ENCODE measurements around the gene SCGB1A1. TPM values are rescaled to one million over a fixed set of nuclear protein-coding genes. Genes with fewer than 3 reads are reported as not detected.

The SCGB1A1 gene
- total and polyA plus RNA-seq, 2 of the 13 experiments (the other 11 are each of a cell fraction or from before 2014, with no cell fraction given) = not detected

DNA sequence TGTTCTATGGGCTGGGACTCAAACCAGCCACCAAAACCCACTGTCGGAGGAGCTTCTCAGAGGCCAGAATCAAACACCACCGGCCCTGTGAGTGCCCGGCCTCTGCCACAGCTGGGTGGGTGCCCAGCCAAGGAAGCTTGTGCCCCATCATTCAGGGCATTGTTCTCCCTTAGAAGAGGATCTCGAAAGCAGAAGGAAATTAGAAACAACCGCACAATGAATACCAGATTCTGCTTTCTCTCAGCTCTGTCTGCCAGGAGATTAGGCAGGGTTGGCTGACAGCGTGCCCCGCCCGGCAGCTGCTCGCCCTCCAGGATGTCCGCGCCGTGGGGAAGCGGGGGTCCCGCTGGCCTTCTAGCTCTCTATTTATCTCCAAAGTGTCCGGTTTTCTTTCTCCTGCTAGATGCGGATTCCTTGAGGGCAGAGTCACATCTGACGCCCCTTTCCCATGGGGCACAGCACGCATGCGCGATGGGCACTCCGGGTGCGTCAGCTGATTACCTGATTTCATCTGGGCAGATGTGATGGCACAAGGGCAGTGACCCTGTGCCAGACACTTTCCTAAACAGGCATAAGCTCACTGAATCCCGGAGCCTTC, 25.5 kb downstream of the SCGB1A1 start:
- BruUV-seq (replicated peaks) = no TSS peak
- H3K4me1 ChIP-seq (ENCODE audit: insufficient read depth, low read length) = peaks cover 43% of the 10 kb centered on the region
- no peak for ATAC-seq
- no peaks in the 10 kb centered on the region for H3K9me3 ChIP-seq (ENCODE audit: low read length)
- no peak overlapping the region for H2AFZ ChIP-seq (ENCODE audit: low read length)
- H3K4me3 ChIP-seq (replicated peaks in 1 of 3; ENCODE audit: insufficient read depth in 1 of 3, low read depth in 2 of 3, low read length in 3 of 3) = no peak overlapping the region
- POLR2A ChIA-PET = no interaction called here
- TF ChIP-seq DPF2 (CRISPR knock-in tag; IDR thresholded peaks at IDR 0.05; ENCODE audit: borderline replicate concordance, low read depth) = no peak
- no peak for TF ChIP-seq SOX5 (CRISPR knock-in tag; IDR thresholded peaks at IDR 0.05; ENCODE audit: borderline replicate concordance)
- no peak for TF ChIP-seq SMARCC2 (IDR thresholded peaks at IDR 0.05)
- TF ChIP-seq, protein P1, sequence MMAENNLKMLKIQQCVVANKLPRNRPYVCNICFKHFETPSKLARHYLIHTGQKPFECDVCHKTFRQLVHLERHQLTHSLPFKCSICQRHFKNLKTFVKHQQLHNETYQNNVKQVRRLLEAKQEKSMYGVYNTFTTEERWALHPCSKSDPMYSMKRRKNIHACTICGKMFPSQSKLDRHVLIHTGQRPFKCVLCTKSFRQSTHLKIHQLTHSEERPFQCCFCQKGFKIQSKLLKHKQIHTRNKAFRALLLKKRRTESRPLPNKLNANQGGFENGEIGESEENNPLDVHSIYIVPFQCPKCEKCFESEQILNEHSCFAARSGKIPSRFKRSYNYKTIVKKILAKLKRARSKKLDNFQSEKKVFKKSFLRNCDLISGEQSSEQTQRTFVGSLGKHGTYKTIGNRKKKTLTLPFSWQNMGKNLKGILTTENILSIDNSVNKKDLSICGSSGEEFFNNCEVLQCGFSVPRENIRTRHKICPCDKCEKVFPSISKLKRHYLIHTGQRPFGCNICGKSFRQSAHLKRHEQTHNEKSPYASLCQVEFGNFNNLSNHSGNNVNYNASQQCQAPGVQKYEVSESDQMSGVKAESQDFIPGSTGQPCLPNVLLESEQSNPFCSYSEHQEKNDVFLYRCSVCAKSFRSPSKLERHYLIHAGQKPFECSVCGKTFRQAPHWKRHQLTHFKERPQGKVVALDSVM (CRISPR knock-in tag; IDR thresholded peaks at IDR 0.05) = no peak
- TF ChIP-seq, protein P2, sequence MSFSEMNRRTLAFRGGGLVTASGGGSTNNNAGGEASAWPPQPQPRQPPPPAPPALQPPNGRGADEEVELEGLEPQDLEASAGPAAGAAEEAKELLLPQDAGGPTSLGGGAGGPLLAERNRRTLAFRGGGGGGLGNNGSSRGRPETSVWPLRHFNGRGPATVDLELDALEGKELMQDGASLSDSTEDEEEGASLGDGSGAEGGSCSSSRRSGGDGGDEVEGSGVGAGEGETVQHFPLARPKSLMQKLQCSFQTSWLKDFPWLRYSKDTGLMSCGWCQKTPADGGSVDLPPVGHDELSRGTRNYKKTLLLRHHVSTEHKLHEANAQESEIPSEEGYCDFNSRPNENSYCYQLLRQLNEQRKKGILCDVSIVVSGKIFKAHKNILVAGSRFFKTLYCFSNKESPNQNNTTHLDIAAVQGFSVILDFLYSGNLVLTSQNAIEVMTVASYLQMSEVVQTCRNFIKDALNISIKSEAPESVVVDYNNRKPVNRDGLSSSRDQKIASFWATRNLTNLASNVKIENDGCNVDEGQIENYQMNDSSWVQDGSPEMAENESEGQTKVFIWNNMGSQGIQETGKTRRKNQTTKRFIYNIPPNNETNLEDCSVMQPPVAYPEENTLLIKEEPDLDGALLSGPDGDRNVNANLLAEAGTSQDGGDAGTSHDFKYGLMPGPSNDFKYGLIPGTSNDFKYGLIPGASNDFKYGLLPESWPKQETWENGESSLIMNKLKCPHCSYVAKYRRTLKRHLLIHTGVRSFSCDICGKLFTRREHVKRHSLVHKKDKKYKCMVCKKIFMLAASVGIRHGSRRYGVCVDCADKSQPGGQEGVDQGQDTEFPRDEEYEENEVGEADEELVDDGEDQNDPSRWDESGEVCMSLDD (CRISPR knock-in tag; IDR thresholded peaks at IDR 0.05; ENCODE audit: borderline replicate concordance) = no peak
- TF ChIP-seq ZNF530 (CRISPR knock-in tag; IDR thresholded peaks at IDR 0.05; ENCODE audit: low read depth) = no peak
- TF ChIP-seq RARG (CRISPR knock-in tag; IDR thresholded peaks at IDR 0.05; ENCODE audit: low read depth) = no peak
- TF ChIP-seq NPAS2 (CRISPR knock-in tag; IDR thresholded peaks at IDR 0.05; ENCODE audit: borderline replicate concordance) = no peak
- no peak for TF ChIP-seq GATAD1 (CRISPR knock-in tag; IDR thresholded peaks at IDR 0.05)
- TF ChIP-seq ZSCAN29 (CRISPR knock-in tag; conservative IDR thresholded peaks at IDR 0.05) = no peak
- TF ChIP-seq, protein P3, sequence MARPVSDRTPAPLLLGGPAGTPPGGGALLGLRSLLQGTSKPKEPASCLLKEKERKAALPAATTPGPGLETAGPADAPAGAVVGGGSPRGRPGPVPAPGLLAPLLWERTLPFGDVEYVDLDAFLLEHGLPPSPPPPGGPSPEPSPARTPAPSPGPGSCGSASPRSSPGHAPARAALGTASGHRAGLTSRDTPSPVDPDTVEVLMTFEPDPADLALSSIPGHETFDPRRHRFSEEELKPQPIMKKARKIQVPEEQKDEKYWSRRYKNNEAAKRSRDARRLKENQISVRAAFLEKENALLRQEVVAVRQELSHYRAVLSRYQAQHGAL (CRISPR knock-in tag; IDR thresholded peaks at IDR 0.05; ENCODE audit: not compliant biosample characterization) = no peak
- TF ChIP-seq MLLT10 (CRISPR knock-in tag; IDR thresholded peaks at IDR 0.05) = no peak
- TF ChIP-seq ZNF446 (CRISPR knock-in tag; IDR thresholded peaks at IDR 0.05) = no peak
- TF ChIP-seq ZNF7 (CRISPR knock-in tag; IDR thresholded peaks at IDR 0.05) = no peak
- no peak overlapping the region for H3K9ac ChIP-seq (ENCODE audit: insufficient read depth, low read depth, low read length)
- CTCF ChIA-PET (ENCODE audit: low intra/inter-chr PET ratio, low total read pairs) = no interaction called here
- in situ Hi-C loops (cut with HindIII; ENCODE audit: extremely low pct_ligation_motif_present, low pct_unique_long_range_greater_than_20kb) (no loop called here), intact Hi-C loops (cut with micrococcal nuclease; ENCODE audit: unreplicated experiment) (no loop called here)
- FAIRE-seq = no peak
- no peaks in the 10 kb centered on the region for H3K79me2 ChIP-seq (ENCODE audit: insufficient read depth, low read length)
- peaks cover 3 to 22% of the 10 kb centered on the region in 2 experiments; a peak in 4 of 5 replicates for H3K27me3 ChIP-seq (ENCODE audit: control insufficient read depth in 1 of 2, insufficient read depth in 2 of 2, low read length in 2 of 2)
- no peak overlapping the region for H3K27ac ChIP-seq (ENCODE audit: extremely low read length, insufficient read depth, low read length)
- no peak for DNase-seq (ENCODE audit: low spot score)
- no peaks in the 10 kb centered on the region for H3K36me3 ChIP-seq (replicated peaks in 1 of 2; ENCODE audit: control insufficient read depth in 1 of 2, insufficient read depth in 2 of 2, low read length in 2 of 2)
- H3K4me2 ChIP-seq (ENCODE audit: low read depth, low read length) = peak overlapping the region; percentile 57
- H4K20me1 ChIP-seq (ENCODE audit: insufficient read depth, low read length) = no peaks in the 10 kb centered on the region
- 82% methylated on average over 18 of the region's 23 CpGs for WGBS (ENCODE audit: low lambda C conversion rate)
